NCI-H146 treated with DMSO at 0.1 percent for 48 hours (cell line): ENCODE data around the gene CENPF.
A peak's percentile ranks its signal among the peaks of the same experiment; 100 is the strongest.
"Not testable (repeated sequence)": the region's sequence is repeated elsewhere in the genome, so short reads cannot be mapped to it uniquely, and the experiment has no call there.

Experiments
- DNase-seq: peaks from one replicate; lab custom pipeline; 2025; ENCODE audit not compliant: unreplicated experiment; lab: John Stamatoyannopoulos, UW

Gene CENPF

GRCh38 chr1:214582289-214582891, 20.6 kb upstream of the CENPF start:
- no peak for DNase-seq

- no peak for DNase-seq
Measured at GRCh38 chr1:214583113-214583512, 19.9 kb upstream of the CENPF start.

- no peak for DNase-seq
Measured at GRCh38 chr1:214583824-214584554, 19.0 kb upstream of the CENPF start.

GRCh38 chr1:214584805-214585766, 17.9 kb upstream of the CENPF start:
- DNase-seq = peak; percentile 38

- no peak for DNase-seq
Measured at GRCh38 chr1:214586621-214587020, 16.4 kb upstream of the CENPF start.

DNA sequence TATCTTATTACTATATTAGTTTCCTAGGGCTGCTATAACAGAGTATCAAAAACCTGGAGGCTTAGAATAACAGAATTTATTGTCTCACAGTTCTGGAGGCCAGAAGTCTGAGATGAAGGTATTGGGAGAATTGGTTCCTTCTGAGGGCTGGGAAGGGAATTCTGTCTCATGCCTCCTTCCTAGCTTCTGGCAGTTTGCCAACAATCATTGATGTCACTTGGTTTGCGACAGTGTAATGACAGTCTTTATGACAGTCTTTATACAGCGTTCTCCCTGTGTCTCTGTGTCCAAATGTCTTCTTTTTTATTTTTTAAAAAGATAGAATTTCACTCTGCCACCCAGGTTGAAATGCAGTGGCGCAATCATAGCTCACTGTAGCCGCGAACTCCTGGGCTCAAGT, 15.8 kb upstream of the CENPF start:
- no peak for DNase-seq

DNA sequence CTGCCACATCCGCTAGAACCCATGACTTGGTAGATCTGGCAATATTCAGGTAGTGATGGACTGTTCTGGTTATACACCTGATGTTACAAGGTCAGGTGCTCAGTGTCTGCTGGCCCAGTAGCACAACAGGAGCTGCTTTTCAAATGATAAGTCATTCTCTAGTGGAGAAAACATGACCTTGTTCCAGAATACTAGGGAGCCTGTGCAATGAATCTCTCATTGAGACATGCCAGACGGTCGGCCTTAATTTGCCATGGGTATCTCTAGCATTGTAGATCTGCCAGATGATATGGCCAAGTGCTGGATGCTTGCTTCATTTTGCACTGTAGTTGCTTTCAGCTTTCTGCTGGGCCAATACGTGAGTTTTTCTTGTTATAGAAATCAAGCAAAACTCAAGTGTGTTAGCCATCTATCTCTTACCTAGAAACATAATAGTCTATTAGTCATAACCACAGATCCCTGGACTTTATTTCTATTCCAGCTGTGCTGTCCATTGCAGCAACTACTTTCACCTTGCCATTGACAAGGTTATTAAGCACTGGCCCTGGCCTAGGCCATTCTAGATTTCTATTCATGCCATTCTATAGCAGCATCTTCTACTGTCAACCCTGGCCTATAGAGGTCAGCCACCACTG, 13.9 kb upstream of the CENPF start:
- no peak for DNase-seq

DNA sequence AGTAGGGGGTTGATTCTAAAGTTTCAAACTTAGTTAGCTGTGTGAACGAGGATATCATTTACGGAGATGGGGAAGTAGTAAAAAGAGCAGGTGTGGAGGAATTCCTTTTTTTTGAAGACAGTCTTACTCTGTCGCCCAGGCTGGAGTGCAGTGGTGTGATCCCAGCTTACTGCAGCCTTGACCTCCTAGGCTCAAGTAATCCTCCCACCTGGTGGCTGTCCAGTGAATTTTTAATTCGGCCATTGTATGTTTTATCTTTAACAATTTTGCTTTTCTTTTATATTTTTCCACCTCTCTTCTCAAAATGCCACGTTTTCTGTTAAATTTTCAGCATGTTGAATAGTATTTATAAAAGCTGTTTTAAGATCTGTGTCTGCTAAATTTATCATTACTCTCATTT, 12.3 kb upstream of the CENPF start:
- no peak for DNase-seq

DNA sequence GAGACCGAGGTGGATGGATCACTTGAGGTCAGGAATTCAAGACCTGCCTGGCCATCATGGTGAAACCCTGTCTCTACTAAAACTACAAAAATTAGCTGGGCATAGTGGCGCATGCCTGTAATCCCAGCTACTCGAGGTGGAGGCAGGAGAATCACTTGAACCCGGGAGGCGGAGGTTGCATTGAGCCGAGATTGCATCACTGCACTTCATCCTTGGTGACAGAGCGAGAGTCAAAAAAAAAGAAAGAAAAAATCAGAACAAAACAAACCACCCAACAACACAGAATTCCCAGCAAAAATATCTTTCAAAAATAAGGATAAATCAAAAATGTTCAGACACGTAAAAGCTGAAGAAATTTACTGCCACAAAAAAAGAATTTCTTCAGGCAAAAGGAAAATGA, 11.1 kb upstream of the CENPF start:
- DNase-seq = not testable (repeated sequence)

GRCh38 chr1:214593158-214593557, 9.8 kb upstream of the CENPF start:
- no peak for DNase-seq

DNA sequence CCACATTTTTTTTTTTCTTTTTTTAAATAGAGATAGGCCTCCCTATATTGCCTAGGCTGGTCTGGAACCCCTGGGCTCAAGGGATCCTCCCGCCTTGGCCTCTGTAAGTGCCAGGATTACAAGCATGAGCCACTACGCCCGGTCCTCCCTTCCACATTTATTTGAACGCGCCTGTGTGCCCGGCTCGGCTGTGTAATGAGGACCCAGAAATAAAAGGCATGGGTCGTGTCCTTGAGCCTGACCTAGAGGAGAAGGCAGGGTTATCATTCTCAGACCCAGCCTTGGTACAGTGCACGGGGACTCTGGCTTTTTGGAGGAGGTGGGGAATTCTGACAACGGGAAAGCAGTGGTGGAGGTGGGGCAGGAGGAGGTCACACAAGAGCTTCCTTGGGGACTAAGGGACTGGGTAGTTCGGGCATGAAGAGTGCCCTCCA, 841 bp downstream of the CENPF start:
- no peak for DNase-seq

- no peak for DNase-seq
Measured at GRCh38 chr1:214604523-214604922, 1.5 kb downstream of the CENPF start.

DNA sequence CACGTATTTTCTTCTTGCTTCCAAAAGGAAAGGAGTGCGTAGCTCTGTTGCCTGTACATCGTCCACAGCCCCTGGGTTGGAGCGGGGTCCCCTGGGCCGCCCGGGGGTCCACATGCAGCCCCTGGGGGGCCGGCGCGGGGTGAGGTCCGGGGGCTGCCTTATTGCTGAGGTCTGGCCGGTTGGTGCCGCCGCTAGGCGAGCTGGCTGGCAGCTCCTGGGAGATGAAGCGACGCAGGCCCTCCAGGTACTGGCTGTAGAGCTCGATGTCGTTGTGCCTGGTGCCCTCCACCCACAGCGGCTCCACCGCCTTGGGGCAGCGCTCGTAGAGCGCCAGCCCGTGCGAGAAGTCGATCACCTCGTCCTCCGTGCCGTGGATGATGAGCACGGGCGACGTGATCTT, 2.5 kb downstream of the CENPF start:
- DNase-seq = not testable (repeated sequence)

DNA sequence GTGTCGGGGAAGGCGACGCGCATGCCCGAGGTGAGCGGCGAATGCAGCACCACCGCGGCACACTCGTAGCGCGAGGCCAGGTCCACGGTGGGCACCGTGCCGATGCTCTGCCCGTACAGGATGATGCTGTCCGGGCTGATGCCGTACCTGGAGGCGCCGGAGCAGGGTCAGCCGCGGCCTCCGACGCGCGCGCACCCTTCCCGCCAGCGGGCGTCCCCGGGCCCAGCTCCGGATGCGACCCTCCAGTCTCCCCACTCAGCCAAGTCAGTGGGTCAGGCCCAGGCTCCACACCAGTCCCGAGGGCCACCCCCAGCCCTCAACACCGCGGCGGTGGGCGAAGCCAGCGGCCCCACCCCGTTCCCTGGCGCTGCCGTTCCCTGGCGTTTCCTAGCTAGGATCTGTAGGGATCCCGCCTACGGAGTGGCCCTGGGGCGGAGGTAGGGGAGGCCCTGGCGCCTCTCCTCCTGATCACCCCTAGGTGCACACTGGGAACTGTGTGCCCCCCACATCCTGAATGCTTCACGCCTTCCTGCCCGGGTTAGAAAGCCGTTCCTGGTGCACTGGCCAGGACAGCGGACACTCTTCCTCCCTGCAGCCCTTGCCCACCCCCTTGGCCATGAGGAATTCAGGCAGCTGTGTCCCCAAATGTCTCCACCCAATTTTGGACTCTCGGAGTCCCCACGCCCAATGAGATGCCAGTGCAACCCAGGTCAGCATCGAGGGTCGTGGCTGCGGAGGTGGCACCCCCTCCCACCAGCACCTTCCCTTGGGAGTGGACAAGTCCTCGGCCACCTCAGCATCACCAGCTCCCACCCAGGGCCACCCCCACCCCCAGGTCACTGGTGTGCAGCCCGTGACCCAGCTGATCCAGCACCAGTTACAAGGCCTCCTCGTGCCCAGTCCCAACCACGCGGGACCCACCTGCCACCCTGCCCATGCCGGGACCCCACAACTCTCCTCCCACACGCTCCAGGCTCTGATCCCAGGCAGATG, 3.2 kb downstream of the CENPF start:
- not testable (repeated sequence) for DNase-seq

GRCh38 chr1:214607492-214608215, 4.7 kb downstream of the CENPF start:
- DNase-seq = not testable (repeated sequence)

DNA sequence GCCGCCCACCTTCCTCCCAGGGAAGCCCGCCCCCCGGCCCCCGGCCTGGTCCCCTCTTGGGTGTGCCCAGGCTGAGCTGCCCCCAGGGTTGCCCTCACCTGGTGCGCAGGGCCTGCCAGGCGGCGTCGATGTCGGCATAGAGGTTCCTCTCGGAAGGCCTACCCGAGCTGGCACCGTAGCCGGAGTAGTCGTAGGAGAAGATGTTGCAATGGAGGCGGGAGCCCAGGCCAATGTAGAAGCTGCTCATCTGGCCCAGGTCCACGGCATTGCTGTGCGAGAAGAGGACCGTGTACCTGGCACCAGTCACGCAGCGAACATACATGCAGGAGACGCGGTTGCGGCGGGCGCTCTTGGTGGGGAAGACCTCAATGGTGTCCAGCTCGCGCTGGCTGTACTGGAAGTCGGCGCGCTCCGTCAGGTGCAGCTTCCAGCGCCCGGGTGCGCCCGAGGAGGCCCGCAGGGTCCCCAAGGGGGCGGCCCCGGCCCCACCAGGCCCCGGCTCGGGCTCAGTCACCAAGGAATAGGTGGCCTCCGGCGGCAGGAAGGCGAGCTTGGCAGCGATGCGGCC, 5.3 kb downstream of the CENPF start:
- DNase-seq = not testable (repeated sequence)

DNA sequence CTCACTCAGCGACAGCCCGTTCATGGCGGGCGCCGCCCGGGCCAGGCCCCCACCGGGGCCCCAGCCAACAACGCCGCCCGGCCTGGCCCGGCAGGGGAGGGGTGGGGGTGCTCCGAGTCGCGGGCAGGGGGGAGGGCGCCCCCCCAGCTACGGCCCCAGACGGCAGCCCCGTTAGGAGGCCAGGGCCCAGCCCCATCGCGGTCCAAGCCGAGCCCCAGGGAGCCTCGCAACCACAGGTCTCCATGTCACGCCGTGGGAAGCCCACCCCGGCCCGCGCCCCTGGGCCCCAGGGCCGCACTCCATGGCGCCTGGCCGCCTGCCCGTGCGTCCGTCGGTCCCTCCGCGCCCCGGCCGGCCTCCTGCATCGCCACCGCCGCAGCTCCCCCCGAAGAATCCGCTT, 5.8 kb downstream of the CENPF start:
- not testable (repeated sequence) for DNase-seq

GRCh38 chr1:214609692-214610091, 6.7 kb downstream of the CENPF start:
- no peak for DNase-seq

GRCh38 chr1:214610136-214610535, 7.1 kb downstream of the CENPF start:
- not testable (repeated sequence) for DNase-seq
